Activated T-cell treated with anti-CD3 and anti-CD28 coated beads, Interleukin-2, amount 50 U/mL, for 48 hours (primary cell): Measurements from ENCODE around the gene OR4K5.
"Not testable (repeated sequence)": the region's sequence is repeated elsewhere in the genome, so short reads cannot be mapped to it uniquely, and the experiment has no call there.

Source experiments
- DNase-seq, 2 experiments: peaks; one replicate each; pipeline ENCODE4 v3.0.0-alpha.2; 2020

Gene OR4K5, protein sequence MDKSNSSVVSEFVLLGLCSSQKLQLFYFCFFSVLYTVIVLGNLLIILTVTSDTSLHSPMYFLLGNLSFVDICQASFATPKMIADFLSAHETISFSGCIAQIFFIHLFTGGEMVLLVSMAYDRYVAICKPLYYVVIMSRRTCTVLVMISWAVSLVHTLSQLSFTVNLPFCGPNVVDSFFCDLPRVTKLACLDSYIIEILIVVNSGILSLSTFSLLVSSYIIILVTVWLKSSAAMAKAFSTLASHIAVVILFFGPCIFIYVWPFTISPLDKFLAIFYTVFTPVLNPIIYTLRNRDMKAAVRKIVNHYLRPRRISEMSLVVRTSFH

GRCh38 chr14:19920021-19920657 lies at the start of gene OR4K5:
OR4K5 (plus strand) TSS chr14:19920607; CDS start chr14:19920607, 0 bp downstream.
- no peak for DNase-seq

DNA sequence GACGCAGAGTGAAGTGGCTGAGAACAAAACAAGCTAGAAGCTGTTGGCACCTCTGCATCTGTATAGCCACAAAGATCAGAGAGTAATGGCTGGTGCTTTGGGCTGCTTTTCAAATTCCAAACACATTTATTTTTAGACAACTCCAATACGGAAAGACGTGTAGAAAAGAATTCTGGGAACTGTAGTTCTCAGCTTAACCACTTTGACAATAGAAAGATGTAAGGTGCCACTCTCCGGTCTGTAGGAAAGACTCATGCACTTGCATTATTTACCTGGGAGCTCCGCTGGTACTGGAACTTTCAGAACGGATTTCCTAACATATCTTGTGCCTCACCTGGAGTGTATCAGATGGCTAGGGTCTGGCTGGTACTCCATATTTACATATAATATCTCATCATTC lies 47.2 kb upstream of the OR4K5 start:
- no peak for DNase-seq

DNA sequence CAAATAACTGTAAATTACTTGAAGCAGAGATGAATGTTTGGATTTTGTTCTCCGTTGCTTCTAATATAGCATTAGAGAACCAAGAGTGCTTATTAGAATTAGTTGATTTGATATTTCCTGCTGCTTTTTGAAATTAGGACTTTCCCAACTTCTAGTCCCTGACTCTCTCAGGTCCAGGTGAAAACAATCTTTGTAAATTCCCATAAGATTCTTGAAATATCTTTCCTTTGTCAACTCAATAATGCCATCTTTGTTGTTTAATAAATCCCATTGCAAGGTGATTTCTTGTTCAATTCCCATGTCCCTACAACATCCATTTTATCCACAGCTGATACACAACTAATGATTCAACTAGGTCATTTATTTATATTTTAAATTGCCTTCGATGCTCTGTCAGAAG lies 45.6 kb upstream of the OR4K5 start, which contains the start of gene OR4K2:
Gene OR4K2 (plus strand): TSS at position 301 of the 400 bp plus-strand sequence. CDS start 1,126 bp downstream, outside the sequence.
- DNase-seq: no peak

- DNase-seq: no peak
These were observed 42.3 kb upstream of the OR4K5 start for GRCh38 chr14:19878029-19878642.

DNA sequence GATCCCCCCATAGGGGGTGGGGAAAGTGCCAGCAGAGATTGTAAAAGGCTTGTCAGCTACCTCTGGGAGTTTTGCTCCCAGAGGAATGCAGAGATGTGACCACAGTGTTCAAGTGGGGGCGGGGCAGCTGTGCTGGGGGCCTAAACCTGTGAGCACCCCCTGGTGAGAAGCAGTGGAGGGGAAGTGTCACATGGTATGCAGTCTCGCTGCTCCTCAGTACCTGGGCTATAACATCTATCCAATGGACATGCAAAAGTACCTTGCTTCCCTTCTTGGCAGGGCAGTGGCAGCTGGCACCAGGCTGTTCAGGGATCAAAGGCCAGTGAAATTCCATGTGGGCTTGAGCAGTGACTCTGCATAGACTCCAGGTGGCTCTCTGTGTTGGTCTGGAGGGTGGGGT lies 25.1 kb upstream of the OR4K5 start:
- DNase-seq: no peak

GRCh38 chr14:19900999-19901398 lies 19.4 kb upstream of the OR4K5 start:
- DNase-seq: no peak

DNA sequence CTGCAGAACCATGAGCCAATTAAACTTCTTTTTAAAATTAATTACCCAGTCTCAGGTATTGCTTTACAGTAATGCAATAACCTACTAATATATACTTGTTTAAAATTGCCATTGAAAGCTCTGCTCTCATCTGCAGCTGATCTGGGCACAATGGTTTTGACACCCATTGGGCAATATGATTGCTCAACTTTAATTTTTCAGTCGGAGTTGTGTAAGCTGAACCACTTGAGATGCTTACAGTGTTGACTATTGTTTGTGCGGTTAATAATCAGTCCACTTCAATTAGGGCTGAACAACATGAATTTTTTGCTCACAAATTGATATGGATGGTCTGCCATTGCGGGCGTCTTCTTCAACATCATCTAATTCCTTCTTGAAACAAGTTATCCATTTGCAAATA lies 18.0 kb upstream of the OR4K5 start:
- no peak for DNase-seq

GRCh38 chr14:19906665-19907064 lies 13.7 kb upstream of the OR4K5 start:
- DNase-seq: no peak

DNA sequence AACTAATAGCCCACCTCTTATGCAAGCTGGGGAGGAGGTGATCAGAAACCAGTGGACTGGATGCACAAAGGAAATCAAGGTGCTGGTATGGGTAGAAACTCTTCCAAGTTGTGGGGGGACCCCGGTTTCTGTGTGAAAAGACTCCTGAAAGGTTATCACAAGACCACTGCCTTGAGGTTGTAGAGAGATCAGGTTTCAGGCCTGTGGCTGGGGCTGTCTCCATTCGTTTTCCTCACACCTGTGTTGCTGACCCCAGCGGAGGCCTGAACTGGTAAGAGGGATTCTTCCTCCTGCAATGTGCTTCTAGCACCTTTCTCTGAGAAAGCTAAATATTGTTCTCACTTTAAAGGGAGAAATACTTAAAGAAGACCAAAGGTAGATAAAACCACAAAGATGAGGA lies 9.3 kb upstream of the OR4K5 start:
- no peak for DNase-seq

DNA sequence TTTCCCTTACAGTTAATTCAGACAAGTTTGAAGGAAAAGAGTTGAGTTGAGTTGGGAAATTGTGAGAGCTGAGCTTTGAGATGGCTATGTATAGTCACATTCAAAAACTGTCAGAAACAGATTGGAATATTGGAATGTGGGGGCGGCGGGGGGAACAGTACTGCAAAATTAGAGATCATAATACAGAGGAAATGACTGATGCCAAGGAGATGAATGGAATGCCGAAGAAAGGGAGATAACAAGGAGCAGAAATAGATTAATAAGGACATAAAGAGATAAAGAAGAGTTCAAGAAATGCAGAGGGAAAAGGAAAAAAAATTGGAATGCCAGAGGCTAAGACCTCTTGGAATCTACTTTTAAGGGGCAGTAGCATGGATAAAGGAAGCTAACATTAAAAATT lies 3.2 kb upstream of the OR4K5 start:
- no peak for DNase-seq

- DNase-seq: no peak
These were observed 2.4 kb upstream of the OR4K5 start for GRCh38 chr14:19917955-19918518.

GRCh38 chr14:19918553-19919264 lies 1.7 kb upstream of the OR4K5 start:
- DNase-seq: no peak

DNA sequence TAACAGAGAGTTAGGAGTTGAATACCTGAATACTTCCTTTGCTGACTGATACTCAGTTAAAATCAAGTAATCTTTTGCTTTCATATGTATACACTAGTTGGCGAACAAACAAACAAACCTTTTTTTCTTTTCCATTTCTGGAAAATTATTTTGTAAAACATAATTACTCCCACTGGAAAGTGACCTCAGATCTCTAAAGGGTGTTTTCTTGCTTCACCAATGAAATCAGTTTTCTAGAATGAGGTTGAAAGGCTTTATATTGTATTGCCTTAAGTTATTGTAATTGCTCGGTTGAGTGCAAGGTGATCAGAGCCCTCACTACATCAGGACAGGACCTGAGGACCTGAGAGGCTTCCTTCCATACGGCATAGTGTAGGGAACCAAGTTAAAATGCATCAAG lies 10.2 kb downstream of the OR4K5 start, which contains the start of gene OR4K1:
Gene OR4K1 (plus strand): TSS at position 301 of the 400 bp plus-strand sequence. CDS start 4,750 bp downstream, outside the sequence.
- no peak for DNase-seq

DNA sequence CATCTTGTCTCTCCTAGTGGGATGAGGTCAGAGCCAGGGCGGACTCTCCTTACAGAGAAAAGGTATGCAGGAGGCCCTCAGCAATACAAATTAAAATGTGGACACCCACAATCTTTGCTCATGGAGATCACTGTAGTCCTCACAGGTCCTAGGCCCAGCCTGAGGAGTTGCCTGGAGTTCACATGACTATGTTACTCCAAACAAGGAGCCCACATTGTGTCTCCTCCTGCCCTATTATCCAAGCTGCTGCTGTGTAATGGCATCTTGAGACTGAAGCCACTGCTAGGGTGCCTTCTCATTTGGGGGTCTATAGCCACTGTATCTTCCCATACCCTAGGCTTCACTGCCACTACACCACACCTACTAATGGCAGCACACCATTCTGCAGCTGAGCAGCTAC lies 21.3 kb downstream of the OR4K5 start:
- no peak for DNase-seq

- no peak for DNase-seq
These were observed 27.1 kb downstream of the OR4K5 start for GRCh38 chr14:19947413-19948090.

- no peak for DNase-seq
These were observed 28.8 kb downstream of the OR4K5 start for GRCh38 chr14:19949218-19949617.

DNA sequence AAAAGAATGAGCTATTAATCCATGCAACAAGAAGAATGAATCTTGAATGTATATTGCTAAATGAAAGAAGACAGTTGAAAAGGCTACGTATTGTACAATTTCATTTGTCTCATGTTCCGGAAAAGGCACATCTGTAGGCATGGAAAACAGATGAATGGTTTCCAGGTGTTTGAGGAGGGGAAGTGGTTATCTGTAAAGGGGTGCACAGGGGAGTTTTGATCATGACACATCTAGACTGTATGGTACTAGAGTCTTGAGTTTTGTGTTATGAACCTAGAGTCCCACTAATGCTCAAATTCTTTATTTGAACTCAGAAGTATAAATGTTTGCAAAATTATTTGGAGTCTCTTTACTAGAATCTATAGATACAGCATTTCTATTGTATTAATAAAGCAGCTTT lies 49.3 kb downstream of the OR4K5 start:
- DNase-seq: not testable (repeated sequence)
